HepG2 (cell line): ENCODE data around the gene SLC25A10. TPM values are rescaled to one million over a fixed set of nuclear protein-coding genes. Genes with fewer than 3 reads are reported as not detected.
A peak's percentile ranks its signal among the peaks of the same experiment; 100 is the strongest.

ENCODE experiments used
- ATF7 ChIP-seq, 2 experiments: fragments of 450-650 bp in 1 of 2; sonication (generic) in 1 of 2; formaldehyde crosslinking in 1 of 2; IDR thresholded peaks; 2 replicates each; pipeline versions ENCODE4 v1.4.0 to v1.6.1; 2016 to 2020; ENCODE audit warnings: antibody characterized with exemption in 1 of 2, mild to moderate bottlenecking in 1 of 2, missing genetic modification reagents in 1 of 2
- CREB1 ChIP-seq, 2 experiments: fragments of 450-650 bp in 1 of 2; IDR thresholded peaks; 2 replicates each; pipeline ENCODE4 v1.6.1; 2016 to 2017; ENCODE audit warnings: control low read depth in 1 of 2, mild to moderate bottlenecking in 1 of 2, missing compliant biosample characterization in 1 of 2, missing genetic modification characterization in 1 of 2
- HNF4G ChIP-seq, 2 experiments: sonication (generic) in 1 of 2; formaldehyde crosslinking in 1 of 2; IDR thresholded peaks; 2 replicates each; pipeline versions ENCODE4 v1.4.0 to v1.6.1; 2011 to 2020; ENCODE audit warnings: borderline replicate concordance in 2 of 2, low read depth in 2 of 2, mild to moderate bottlenecking in 2 of 2, low read length in 1 of 2, missing genetic modification reagents in 1 of 2, moderate library complexity in 1 of 2
- KLF12 ChIP-seq: sonication (generic); formaldehyde crosslinking; IDR thresholded peaks from 2 replicates; pipeline ENCODE4 v1.4.0; 2020; ENCODE audit warnings: missing genetic modification reagents, borderline replicate concordance
- MYC ChIP-seq: sonication (generic); formaldehyde crosslinking; IDR thresholded peaks from 2 replicates; pipeline ENCODE4 v1.9.0; 2021; ENCODE audit warnings: missing genetic modification reagents, borderline replicate concordance
- NFRKB ChIP-seq: fragments of 450-650 bp; IDR thresholded peaks from 2 replicates; pipeline ENCODE4 v1.6.1; 2017
- POGZ ChIP-seq: sonication (generic); formaldehyde crosslinking; IDR thresholded peaks from 2 replicates; pipeline ENCODE4 v1.4.0; 2020; ENCODE audit warnings: mild to moderate bottlenecking, missing genetic modification reagents
- SIX4 ChIP-seq: sonication (generic); formaldehyde crosslinking; IDR thresholded peaks from 2 replicates; pipeline ENCODE4 v1.4.0; 2020; ENCODE audit warnings: missing genetic modification reagents
- SYNCRIP ChIP-seq: fragments of 200-400 bp; formaldehyde crosslinking; IDR thresholded peaks from 2 replicates; pipeline ENCODE4 v1.6.1; 2018; ENCODE audit warnings: mild to moderate bottlenecking, low read depth, low read length; ENCODE audit not compliant: insufficient read depth
- ZNF564 ChIP-seq: sonication (generic); formaldehyde crosslinking; IDR thresholded peaks from 2 replicates; pipeline ENCODE4 v1.8.1; 2023; ENCODE audit warnings: mild to moderate bottlenecking, missing genetic modification reagents
- ZNF572 ChIP-seq: sonication (generic); formaldehyde crosslinking; IDR thresholded peaks from 2 replicates; pipeline ENCODE4 v1.5.1; 2020; ENCODE audit warnings: mild to moderate bottlenecking, missing genetic modification reagents
- ZNF616 ChIP-seq: sonication (generic); formaldehyde crosslinking; IDR thresholded peaks from 2 replicates; pipeline ENCODE4 v1.5.0; 2020; ENCODE audit warnings: low read depth, mild to moderate bottlenecking, missing genetic modification reagents
- polyA plus RNA-seq, 8 experiments: library from polyadenylated mRNA; depleted of rRNA in 3 of 8; stranded (reverse) in 7 of 8; unstranded in 1 of 8; fragments of >200 nt; fragmentation: Illumina TruSeq in 4 of 8; extraction: Trizol in 4 of 8; gene quantifications; 2 replicates each; pipeline versions ENCODE4 v1.2.1 to v1.2.3, GENCODE V29; 2011 to 2016; ENCODE audit warnings: low read depth in 4 of 8, missing spikeins in 1 of 8, mixed read lengths in 1 of 8; ENCODE audit not compliant: insufficient read depth in 1 of 8
- total RNA-seq, 5 experiments: library from RNA; depleted of rRNA; stranded (reverse); fragments of >200 nt; fragmentation: Illumina TruSeq; extraction: Trizol; gene quantifications; 2 replicates each; pipeline ENCODE4 v1.2.3, GENCODE V29; 2016; ENCODE audit warnings: low read depth in 1 of 5
- TF ChIP-seq, protein P1 (sequence below): sonication (generic); formaldehyde crosslinking; IDR thresholded peaks from 2 replicates; pipeline ENCODE4 v1.8.0; 2022; ENCODE audit warnings: mild to moderate bottlenecking, missing genetic modification reagents, moderate library complexity
- TF ChIP-seq, protein P2 (sequence below): sonication (generic); formaldehyde crosslinking; IDR thresholded peaks from 2 replicates; pipeline ENCODE4 v1.5.0; 2020; ENCODE audit warnings: missing genetic modification reagents
- TF ChIP-seq, protein P3 (sequence below): sonication (generic); formaldehyde crosslinking; IDR thresholded peaks from 2 replicates; pipeline ENCODE4 v1.8.1; 2023; ENCODE audit warnings: missing genetic modification reagents, mild to moderate bottlenecking, borderline replicate concordance

The SLC25A10 gene
- total and polyA plus RNA-seq, 2 of the 13 experiments (the other 11 are each of a cell fraction or from before 2014, with no cell fraction given): 46.5 to 140 TPM

DNA sequence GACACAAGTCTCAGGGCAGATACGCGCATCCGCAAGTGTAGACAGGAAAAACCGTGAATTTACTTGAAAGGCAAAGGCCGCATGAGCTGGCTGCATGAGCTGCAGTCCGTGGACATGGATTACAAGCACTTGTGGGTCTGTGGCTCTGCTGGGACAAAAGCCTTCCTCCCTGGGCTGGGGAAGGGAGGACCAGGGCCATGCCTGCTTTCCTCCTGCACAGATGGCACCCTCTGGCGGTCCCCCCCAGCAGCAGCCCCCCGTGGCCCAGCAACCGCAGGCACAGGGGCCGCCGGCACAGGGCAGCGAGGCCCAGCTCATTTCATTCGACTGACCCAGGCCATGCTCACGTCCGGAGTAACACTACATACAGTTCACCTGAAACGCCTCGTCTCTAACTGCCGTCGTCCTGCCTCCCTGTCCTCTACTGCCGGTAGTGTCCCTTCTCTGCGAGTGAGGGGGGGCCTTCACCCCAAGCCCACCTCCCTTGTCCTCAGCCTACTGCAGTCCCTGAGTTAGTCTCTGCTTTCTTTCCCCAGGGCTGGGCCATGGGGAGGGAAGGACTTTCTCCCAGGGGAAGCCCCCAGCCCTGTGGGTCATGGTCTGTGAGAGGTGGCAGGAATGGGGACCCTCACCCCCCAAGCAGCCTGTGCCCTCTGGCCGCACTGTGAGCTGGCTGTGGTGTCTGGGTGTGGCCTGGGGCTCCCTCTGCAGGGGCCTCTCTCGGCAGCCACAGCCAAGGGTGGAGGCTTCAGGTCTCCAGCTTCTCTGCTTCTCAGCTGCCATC is 10.6 kb upstream of the SLC25A10 start (continued):
- TF ChIP-seq ZNF616 (CRISPR knock-in tag): no peak
- peak; percentile 40; the same call in 1 of the 2 replicates for TF ChIP-seq MYC (CRISPR knock-in tag)
- no peak for TF ChIP-seq NFRKB
- TF ChIP-seq, protein P1, sequence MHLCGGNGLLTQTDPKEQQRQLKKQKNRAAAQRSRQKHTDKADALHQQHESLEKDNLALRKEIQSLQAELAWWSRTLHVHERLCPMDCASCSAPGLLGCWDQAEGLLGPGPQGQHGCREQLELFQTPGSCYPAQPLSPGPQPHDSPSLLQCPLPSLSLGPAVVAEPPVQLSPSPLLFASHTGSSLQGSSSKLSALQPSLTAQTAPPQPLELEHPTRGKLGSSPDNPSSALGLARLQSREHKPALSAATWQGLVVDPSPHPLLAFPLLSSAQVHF (CRISPR knock-in tag): no peak
- TF ChIP-seq, protein P2, sequence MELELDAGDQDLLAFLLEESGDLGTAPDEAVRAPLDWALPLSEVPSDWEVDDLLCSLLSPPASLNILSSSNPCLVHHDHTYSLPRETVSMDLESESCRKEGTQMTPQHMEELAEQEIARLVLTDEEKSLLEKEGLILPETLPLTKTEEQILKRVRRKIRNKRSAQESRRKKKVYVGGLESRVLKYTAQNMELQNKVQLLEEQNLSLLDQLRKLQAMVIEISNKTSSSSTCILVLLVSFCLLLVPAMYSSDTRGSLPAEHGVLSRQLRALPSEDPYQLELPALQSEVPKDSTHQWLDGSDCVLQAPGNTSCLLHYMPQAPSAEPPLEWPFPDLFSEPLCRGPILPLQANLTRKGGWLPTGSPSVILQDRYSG (CRISPR knock-in tag): no peak
- peak; percentile 56; the same call in 1 of the 2 replicates for TF ChIP-seq KLF12 (CRISPR knock-in tag)
- TF ChIP-seq HNF4G (IDR thresholded peaks at IDR 0.05; ENCODE audit: borderline replicate concordance, low read depth, low read length): no peak
- TF ChIP-seq HNF4G (CRISPR knock-in tag; IDR thresholded peaks at IDR 0.05; ENCODE audit: borderline replicate concordance, low read depth): no peak
- no peak for TF ChIP-seq SIX4 (CRISPR knock-in tag)
- TF ChIP-seq, protein P3, sequence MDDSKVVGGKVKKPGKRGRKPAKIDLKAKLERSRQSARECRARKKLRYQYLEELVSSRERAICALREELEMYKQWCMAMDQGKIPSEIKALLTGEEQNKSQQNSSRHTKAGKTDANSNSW (CRISPR knock-in tag): no peak
- no peak for TF ChIP-seq ZNF564
- no peak for TF ChIP-seq CREB1 (IDR thresholded peaks at IDR 0.05)
- TF ChIP-seq CREB1 (CRISPR knock-in tag; IDR thresholded peaks at IDR 0.05): no peak
- TF ChIP-seq POGZ (CRISPR knock-in tag): no peak; the same call in 1 of the 2 replicates
- no peak for TF ChIP-seq ATF7 (IDR thresholded peaks at IDR 0.05)
- no peak for TF ChIP-seq ATF7 (CRISPR knock-in tag; IDR thresholded peaks at IDR 0.05)
- TF ChIP-seq SYNCRIP: no peak
- TF ChIP-seq ZNF572 (CRISPR knock-in tag): no peak
